Fibroblast of pulmonary artery (primary cell): Measurements from ENCODE around the gene SLC9A8.

Experiments
- DNase-seq: peaks from one replicate; pipeline ENCODE4 v3.0.0-alpha.2; 2010; ENCODE audit warnings: low read depth
- H3K4me3 ChIP-seq: replicated peaks from 2 replicates; pipeline ENCODE4 v1.5.1; 2011; ENCODE audit warnings: low read depth, mild to moderate bottlenecking, control low read depth, low read length, moderate library complexity
- CTCF ChIP-seq: IDR thresholded peaks from 2 replicates; pipeline ENCODE4 v1.5.1; 2011; ENCODE audit warnings: mild to moderate bottlenecking, control low read depth, low read length, inconsistent platforms; ENCODE audit errors: missing control alignments

SLC9A8 gene

GRCh38 chr20:49906615-49907154, 94.1 kb downstream of the SLC9A8 start:
- no peak for DNase-seq
- TF ChIP-seq CTCF, result no peak

GRCh38 chr20:49907405-49908257, 95.0 kb downstream of the SLC9A8 start:
- no peak for TF ChIP-seq CTCF
- no peak for DNase-seq
- H3K4me3 ChIP-seq, result no peak overlapping the region

More at GRCh38 chr20:49906615-49907154, 94.1 kb downstream of the SLC9A8 start:
- no peak overlapping the region for H3K4me3 ChIP-seq

GRCh38 chr20:49908258-49908565, 95.6 kb downstream of the SLC9A8 start:
- H3K4me3 ChIP-seq, result no peak overlapping the region
- DNase-seq, result no peak
- TF ChIP-seq CTCF, result no peak

- no peak overlapping the region for H3K4me3 ChIP-seq
- no peak for DNase-seq
- TF ChIP-seq CTCF, result peak; percentile 25
Observed at GRCh38 chr20:49909499-49910339, 97.1 kb downstream of the SLC9A8 start.

- DNase-seq, result no peak
- H3K4me3 ChIP-seq, result no peak overlapping the region
- TF ChIP-seq CTCF, result no peak
Observed at GRCh38 chr20:49910340-49910706, 97.7 kb downstream of the SLC9A8 start.

GRCh38 chr20:49913399-49914047, 100.9 kb downstream of the SLC9A8 start:
- peak overlapping the region; percentile 92 for H3K4me3 ChIP-seq
- DNase-seq, result no peak
- no peak for TF ChIP-seq CTCF
